Neural progenitor cell (in vitro differentiated cells): Measurements from ENCODE around the gene FCSK.

Source experiments
- CTCF ChIP-seq: fragments of 200-600 bp; sonication (generic); IDR thresholded peaks from 2 replicates; pipeline ENCODE4 v1.5.1; 2017; ENCODE audit warnings: antibody characterized with exemption, mild to moderate bottlenecking
- EZH2 ChIP-seq: fragments of 200-600 bp; sonication (generic); IDR thresholded peaks from 2 replicates; pipeline ENCODE4 v1.6.1; 2017; ENCODE audit warnings: antibody characterized with exemption, mild to moderate bottlenecking, moderate library complexity
- EZH2phosphoT487 ChIP-seq: fragments of 200-600 bp; sonication (generic); IDR thresholded peaks from 2 replicates; pipeline ENCODE4 v1.6.1; 2017; ENCODE audit warnings: antibody characterized with exemption

GRCh38 chr16:70522216-70523075 is 68.1 kb downstream of the FCSK start:
- TF ChIP-seq CTCF (no peak), EZH2 (no peak), EZH2phosphoT487 (no peak)
